SH-SY5Y (cell line): Measurements from ENCODE around the gene AKIRIN2.

Experiments
- GATA2 ChIP-seq: IDR thresholded peaks from 2 replicates; pipeline ENCODE4 v1.6.1; 2011; ENCODE audit warnings: mild to moderate bottlenecking, low read depth, low read length
- GATA3 ChIP-seq: IDR thresholded peaks from 2 replicates; pipeline ENCODE4 v1.6.1; 2011; ENCODE audit warnings: low read depth, mild to moderate bottlenecking, low read length, moderate library complexity

DNA sequence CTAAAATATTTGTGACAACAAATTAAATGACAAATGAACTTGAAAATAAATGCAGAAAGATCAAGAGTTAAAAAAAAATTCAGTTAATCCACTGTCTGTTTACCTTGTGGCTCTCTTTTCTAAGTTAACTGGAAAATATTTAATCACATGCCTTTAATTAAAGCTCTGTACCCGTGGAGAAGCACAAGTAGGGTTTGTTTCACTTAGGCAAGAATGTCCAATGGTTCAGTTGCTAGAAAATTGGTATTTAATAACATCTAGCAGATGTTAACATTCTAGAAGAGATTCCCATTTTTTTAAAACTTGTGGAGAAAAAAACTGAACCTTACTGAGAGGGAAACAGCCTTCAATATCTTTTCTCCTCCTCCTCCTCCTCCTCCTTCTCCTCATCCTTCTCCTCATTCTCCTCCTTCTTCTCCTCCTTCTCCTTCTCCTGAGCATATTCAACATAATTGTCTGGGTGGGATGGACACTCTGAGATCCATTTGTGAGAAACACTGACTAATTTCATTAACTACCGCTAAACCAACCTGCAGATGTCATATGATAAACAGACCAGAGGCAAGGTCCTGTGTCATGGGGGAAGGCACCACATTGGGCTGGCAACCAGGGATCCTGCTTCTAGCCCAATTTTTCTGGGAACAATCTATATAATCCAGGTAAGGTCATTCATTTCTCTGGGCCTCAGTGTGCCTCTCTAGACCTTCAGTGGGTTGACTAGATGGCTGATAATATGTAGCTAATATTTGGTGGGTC, 44.1 kb upstream of the AKIRIN2 start:
- no peak for TF ChIP-seq GATA2
- TF ChIP-seq GATA3: no peak
